GM12892 (cell line): Measurements from ENCODE around the gene IL1RAP.

Source experiments
- POLR2A ChIP-seq: IDR thresholded peaks from 2 replicates; pipeline ENCODE4 v1.6.1; 2011; ENCODE audit warnings: low read depth, low read length, control low read depth
- POLR2AphosphoS5 ChIP-seq: IDR thresholded peaks from 2 replicates; pipeline ENCODE4 v1.6.1; 2011; ENCODE audit warnings: low read depth, low read length, control low read depth

DNA sequence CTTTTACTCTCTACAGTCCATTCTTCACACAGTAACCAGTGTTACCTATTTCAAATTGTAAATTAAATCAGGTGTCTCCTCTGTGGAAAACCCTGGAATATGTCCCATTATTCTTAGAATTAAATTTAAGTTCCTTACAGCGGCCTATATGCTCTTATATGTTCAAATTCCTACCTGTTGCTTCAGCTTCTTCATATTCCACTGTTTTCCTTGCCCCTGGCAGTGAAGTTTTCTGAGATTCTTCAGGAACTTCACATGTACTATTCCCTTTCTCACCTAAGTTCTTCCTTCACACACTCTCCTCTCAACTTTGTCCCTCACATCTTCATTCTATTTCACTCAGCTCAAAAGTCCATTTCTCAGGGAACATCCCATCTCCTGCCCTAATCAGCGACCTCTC, 68.8 kb downstream of the IL1RAP start:
- TF ChIP-seq POLR2AphosphoS5 (no peak), POLR2A (no peak)
